ENCODE measurements around the gene ST3GAL6. TPM values are rescaled to one million over a fixed set of nuclear protein-coding genes. Genes with fewer than 3 reads are reported as not detected.

Gene ST3GAL6
- total and polyA plus RNA-seq, 2 of the 13 experiments (the other 11 are each of a cell fraction or from before 2014, with no cell fraction given), result 17.5 to 23.2 TPM

GRCh38 chr3:98777286-98777685 is 14.1 kb downstream of the ST3GAL6 start (continued):
- no peak for TF ChIP-seq ZNF616 (CRISPR knock-in tag; IDR thresholded peaks at IDR 0.05; ENCODE audit: low read depth)
- TF ChIP-seq KAT2B (IDR thresholded peaks at IDR 0.05; ENCODE audit: borderline replicate concordance, low read depth, low read length), result no peak
- no peak; the same call in none of the 2 replicates for TF ChIP-seq PPARG (CRISPR knock-in tag; conservative IDR thresholded peaks at IDR 0.05)
- no peak for TF ChIP-seq PTBP1 (IDR thresholded peaks at IDR 0.05; ENCODE audit: low read depth, low read length, poor library complexity, severe bottlenecking)
- no peak for TF ChIP-seq ZNF660 (CRISPR knock-in tag; IDR thresholded peaks at IDR 0.05; ENCODE audit: borderline replicate concordance, low read depth)
- TF ChIP-seq ZNF468 (CRISPR knock-in tag; IDR thresholded peaks at IDR 0.05), result no peak
- TF ChIP-seq CHD4 (IDR thresholded peaks at IDR 0.05; ENCODE audit: borderline replicate concordance, low read length), result no peak
- no peak; the same call in 1 of the 2 replicates for TF ChIP-seq SATB2 (CRISPR knock-in tag; IDR thresholded peaks at IDR 0.05)
- no peak for TF ChIP-seq NFKBIZ (CRISPR knock-in tag; IDR thresholded peaks at IDR 0.05)
- TF ChIP-seq ZNF143 (CRISPR knock-in tag; IDR thresholded peaks at IDR 0.05), result no peak
- TF ChIP-seq AKNA (CRISPR knock-in tag; IDR thresholded peaks at IDR 0.05; ENCODE audit: borderline replicate concordance), result no peak
- no peak for TF ChIP-seq HIC2 (CRISPR knock-in tag; IDR thresholded peaks at IDR 0.05; ENCODE audit: low read depth)
- no peak for TF ChIP-seq ZMAT3 (CRISPR knock-in tag; conservative IDR thresholded peaks at IDR 0.05)
- peak; percentile 67 for TF ChIP-seq RARA (CRISPR knock-in tag; IDR thresholded peaks at IDR 0.05)
- no peak for TF ChIP-seq MZF1 (CRISPR knock-in tag; IDR thresholded peaks at IDR 0.05; ENCODE audit: borderline replicate concordance)
- TF ChIP-seq ZFP36L2 (CRISPR knock-in tag; IDR thresholded peaks at IDR 0.05), result no peak
- no peak for TF ChIP-seq SRF (IDR thresholded peaks at IDR 0.05; ENCODE audit: low read depth, low read length)
- TF ChIP-seq ZFP90 (CRISPR knock-in tag; IDR thresholded peaks at IDR 0.05; ENCODE audit: borderline replicate concordance), result no peak
- TF ChIP-seq ZC3H13 (CRISPR knock-in tag; IDR thresholded peaks at IDR 0.05), result no peak
- no peak for TF ChIP-seq ESRRA (CRISPR knock-in tag; IDR thresholded peaks at IDR 0.05; ENCODE audit: low read depth)
- no peak for TF ChIP-seq SMAD3 (CRISPR knock-in tag; IDR thresholded peaks at IDR 0.05)
- TF ChIP-seq ATF4 (CRISPR knock-in tag; IDR thresholded peaks at IDR 0.05), result no peak
- peak; percentile 79; the same call in 1 of the 2 replicates for TF ChIP-seq ZNF264 (CRISPR knock-in tag; IDR thresholded peaks at IDR 0.05)
- no peak for TF ChIP-seq KLF11 (CRISPR knock-in tag; IDR thresholded peaks at IDR 0.05)
- no peak for TF ChIP-seq ZBTB20 (CRISPR knock-in tag; IDR thresholded peaks at IDR 0.05; ENCODE audit: borderline replicate concordance, low read depth)
- no peak for TF ChIP-seq ZSCAN22 (CRISPR knock-in tag; IDR thresholded peaks at IDR 0.05)
